ENCODE measurements around the gene BTRC. TPM values are rescaled to one million over a fixed set of nuclear protein-coding genes. Genes with fewer than 3 reads are reported as not detected.
A peak's percentile ranks its signal among the peaks of the same experiment; 100 is the strongest.

BTRC gene
- total and polyA plus RNA-seq, 8 donors, result 4.3 to 16.4 (median 9.0) TPM

- no peak for TF ChIP-seq CTCF (IDR thresholded peaks at IDR 0.05)
- FAIRE-seq (no peak), ATAC-seq (no peak), DNase-seq (no peak)
- H3K4me1 ChIP-seq, result no peaks in the 10 kb centered on the region
- no peaks in the 10 kb centered on the region for H3K27me3 ChIP-seq
- intact Hi-C loops (cut with DNase I), result loop anchor here in 1 of 3 donors (10.0 kb wide), 1 partner anchor 141 kb away; no protein-coding TSS in a partner anchor
- no peaks in the 10 kb centered on the region for H3K36me3 ChIP-seq
- H3K4me3 ChIP-seq, result no peak overlapping the region
- no peaks in the 10 kb centered on the region for H3K9me3 ChIP-seq
- no peak overlapping the region for H3K27ac ChIP-seq
- WGBS, 2 donors, result 68 to 80% methylated on average over 2 of the region's 2 CpGs
These were observed 92.1 kb downstream of the BTRC start for GRCh38 chr10:101446071-101446470.

DNA sequence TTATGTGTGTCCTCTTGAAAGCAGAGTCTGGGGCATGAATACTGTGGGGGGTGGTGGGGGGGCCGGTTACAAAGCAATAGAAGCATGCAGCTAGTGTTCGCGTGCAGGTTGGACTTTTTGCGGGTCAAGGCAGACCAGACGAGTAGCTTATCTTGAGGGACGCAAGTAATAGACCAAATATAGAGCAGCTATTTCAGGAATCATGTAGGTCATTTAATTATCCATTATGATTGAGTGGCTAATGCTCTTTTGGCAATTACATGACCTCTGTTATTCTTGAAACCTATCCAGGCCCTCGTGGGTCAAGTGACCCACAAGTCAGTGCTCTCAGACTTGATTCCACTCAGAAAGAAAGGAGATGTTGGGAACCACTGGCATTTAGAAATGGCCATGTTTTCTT lies 93.0 kb downstream of the BTRC start:
- H3K9me3 ChIP-seq, result no peaks in the 10 kb centered on the region
- FAIRE-seq, result no peak
- TF ChIP-seq CTCF (IDR thresholded peaks at IDR 0.05), result no peak
- DNase-seq, result no peak
- ATAC-seq, result no peak
- H3K27ac ChIP-seq, result no peak overlapping the region
- WGBS, 2 donors, result 49 to 60% methylated on average over 7 of the region's 7 CpGs
- intact Hi-C loops (cut with DNase I), result loop anchor here in 1 of 3 donors (10.0 kb wide), 1 partner anchor 142 kb away; no protein-coding TSS in a partner anchor
- H3K4me1 ChIP-seq, result no peaks in the 10 kb centered on the region
- H3K27me3 ChIP-seq, result no peaks in the 10 kb centered on the region
- H3K4me3 ChIP-seq, result no peak overlapping the region
- H3K36me3 ChIP-seq, result no peaks in the 10 kb centered on the region

- Histone ChIP-seq H3K9me3 (no peaks in the 10 kb centered on the region), H3K4me3 (no peak overlapping the region), H3K27me3 (no peaks in the 10 kb centered on the region), H3K36me3 (no peaks in the 10 kb centered on the region), H3K4me1 (no peaks in the 10 kb centered on the region), H3K27ac (no peak overlapping the region)
- intact Hi-C loops (cut with DNase I), result loop anchor here in 1 of 3 donors (10.0 kb wide), 1 partner anchor 143 kb away; no protein-coding TSS in a partner anchor
- TF ChIP-seq CTCF (IDR thresholded peaks at IDR 0.05), result no peak
- DNase-seq (no peak), FAIRE-seq (peak; percentile 78), ATAC-seq (no peak)
- 94 to 98% methylated on average over 2 of the region's 2 CpGs for WGBS, 2 donors
These were observed 93.5 kb downstream of the BTRC start for GRCh38 chr10:101447477-101447876.

GRCh38 chr10:101450277-101451080 lies 96.5 kb downstream of the BTRC start:
- Histone ChIP-seq H3K27ac (no peak overlapping the region), H3K4me1 (no peaks in the 10 kb centered on the region), H3K36me3 (no peaks in the 10 kb centered on the region), H3K4me3 (no peak overlapping the region), H3K9me3 (no peaks in the 10 kb centered on the region), H3K27me3 (no peaks in the 10 kb centered on the region)
- 63 to 70% methylated on average over 6 of the region's 6 CpGs for WGBS, 2 donors
- intact Hi-C loops (cut with DNase I), result no loop called here
- no peak for ATAC-seq
- TF ChIP-seq CTCF (IDR thresholded peaks at IDR 0.05), result no peak
- DNase-seq, result no peak
- FAIRE-seq, result no peak

- intact Hi-C loops (cut with DNase I), result no loop called here
- H3K27ac ChIP-seq, result no peak overlapping the region
- no peak overlapping the region for H3K4me3 ChIP-seq
- H3K27me3 ChIP-seq, result no peaks in the 10 kb centered on the region
- FAIRE-seq (no peak), DNase-seq (no peak), ATAC-seq (no peak)
- H3K36me3 ChIP-seq, result no peaks in the 10 kb centered on the region
- H3K4me1 ChIP-seq, result no peaks in the 10 kb centered on the region
- TF ChIP-seq CTCF (IDR thresholded peaks at IDR 0.05), result no peak
- no peaks in the 10 kb centered on the region for H3K9me3 ChIP-seq
- WGBS, 2 donors, result 97 to 100% methylated on average over 1 of the region's 1 CpG
These were observed 97.3 kb downstream of the BTRC start for GRCh38 chr10:101451261-101451660.

Data from pancreas (tissue), 10 donors.